Superior temporal gyrus (tissue), 1 donor: Measurements from ENCODE around the gene CADPS2.

Source experiments
- DNase-seq: peaks from one replicate; pipeline ENCODE4 v3.0.0-alpha.2; 2016; ENCODE audit errors: extremely low spot score

CADPS2 gene

GRCh38 chr7:122457325-122457724 is 428.9 kb downstream of the CADPS2 start:
- DNase-seq, result no peak

- no peak for DNase-seq
These were observed 431.3 kb downstream of the CADPS2 start for GRCh38 chr7:122454776-122455507.

- no peak for DNase-seq
These were observed 432.8 kb downstream of the CADPS2 start for GRCh38 chr7:122453432-122453831.

- no peak for DNase-seq
These were observed 437.2 kb downstream of the CADPS2 start for GRCh38 chr7:122448893-122449589.

GRCh38 chr7:122442929-122443328 is 443.3 kb downstream of the CADPS2 start:
- no peak for DNase-seq

GRCh38 chr7:122438492-122438891 is 447.8 kb downstream of the CADPS2 start:
- no peak for DNase-seq

- no peak for DNase-seq
These were observed 448.3 kb downstream of the CADPS2 start for GRCh38 chr7:122438006-122438405.

- no peak for DNase-seq
These were observed 452.5 kb downstream of the CADPS2 start for GRCh38 chr7:122433765-122434164.

GRCh38 chr7:122430710-122431109 is 455.6 kb downstream of the CADPS2 start:
- DNase-seq, result no peak

- DNase-seq, result no peak
These were observed 456.3 kb downstream of the CADPS2 start for GRCh38 chr7:122429926-122430325.

GRCh38 chr7:122425731-122426130 is 460.5 kb downstream of the CADPS2 start:
- DNase-seq, result no peak

- no peak for DNase-seq
These were observed 462.7 kb downstream of the CADPS2 start for GRCh38 chr7:122423591-122423990.

GRCh38 chr7:122416336-122416735 is 469.9 kb downstream of the CADPS2 start:
- DNase-seq, result no peak

- no peak for DNase-seq
These were observed 470.8 kb downstream of the CADPS2 start for GRCh38 chr7:122415510-122415909.

- DNase-seq, result no peak
These were observed 472.9 kb downstream of the CADPS2 start for GRCh38 chr7:122413339-122413738.

GRCh38 chr7:122412883-122413282 is 473.4 kb downstream of the CADPS2 start:
- DNase-seq, result no peak

GRCh38 chr7:122412441-122412840 is 473.8 kb downstream of the CADPS2 start:
- DNase-seq, result no peak

- DNase-seq, result no peak
These were observed 479.1 kb downstream of the CADPS2 start for GRCh38 chr7:122407195-122407594.

GRCh38 chr7:122403113-122403512 is 483.1 kb downstream of the CADPS2 start:
- DNase-seq, result no peak

- DNase-seq, result no peak
These were observed 484.0 kb downstream of the CADPS2 start for GRCh38 chr7:122402235-122402634.

- DNase-seq, result no peak
These were observed 488.9 kb downstream of the CADPS2 start for GRCh38 chr7:122397381-122397780.

- no peak for DNase-seq
These were observed 491.7 kb downstream of the CADPS2 start for GRCh38 chr7:122394512-122394911.

- no peak for DNase-seq
These were observed 501.7 kb downstream of the CADPS2 start for GRCh38 chr7:122384528-122384927.
